HFF-Myc (cell line): ENCODE measurements around the gene ANKEF1.
A peak's percentile ranks its signal among the peaks of the same experiment; 100 is the strongest.
"Not testable (repeated sequence)": the region's sequence is repeated elsewhere in the genome, so short reads cannot be mapped to it uniquely, and the experiment has no call there.

ENCODE experiments used
- DNase-seq: peaks from one replicate; pipeline ENCODE4 v3.0.0-alpha.2; 2011; ENCODE audit warnings: low read depth; ENCODE audit errors: extremely low read depth
- H3K4me3 ChIP-seq: replicated peaks from 2 replicates; pipeline ENCODE4 v1.5.1; 2011; ENCODE audit warnings: low read depth, mild to moderate bottlenecking, control low read depth, low read length
- TF ChIP-seq, protein P1 (sequence below): IDR thresholded peaks from 2 replicates; pipeline ENCODE4 v1.5.1; 2012; ENCODE audit warnings: mild to moderate bottlenecking, low read depth, low read length, control low read depth; ENCODE audit errors: missing control alignments

Gene ANKEF1

DNA sequence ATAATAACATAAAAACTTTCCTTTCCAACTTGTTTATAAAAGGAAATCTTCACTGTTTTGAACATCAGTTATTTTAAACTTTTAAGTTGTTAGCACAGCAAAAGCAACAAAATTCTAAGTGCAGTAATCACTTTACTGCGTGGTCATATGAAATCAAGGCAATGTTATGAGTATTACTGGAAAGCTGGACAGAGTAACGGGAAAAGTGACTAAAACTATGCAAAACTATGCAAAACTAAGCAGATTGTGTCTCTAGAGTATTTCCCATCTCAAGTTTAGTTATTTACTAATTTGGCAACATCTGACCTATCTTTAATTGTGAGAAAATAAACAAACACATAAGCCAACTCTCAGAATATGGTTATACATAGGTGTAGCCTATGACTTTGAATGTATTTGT lies 10.9 kb upstream of the ANKEF1 start:
- H3K4me3 ChIP-seq, result no peak overlapping the region
- TF ChIP-seq, protein P1, sequence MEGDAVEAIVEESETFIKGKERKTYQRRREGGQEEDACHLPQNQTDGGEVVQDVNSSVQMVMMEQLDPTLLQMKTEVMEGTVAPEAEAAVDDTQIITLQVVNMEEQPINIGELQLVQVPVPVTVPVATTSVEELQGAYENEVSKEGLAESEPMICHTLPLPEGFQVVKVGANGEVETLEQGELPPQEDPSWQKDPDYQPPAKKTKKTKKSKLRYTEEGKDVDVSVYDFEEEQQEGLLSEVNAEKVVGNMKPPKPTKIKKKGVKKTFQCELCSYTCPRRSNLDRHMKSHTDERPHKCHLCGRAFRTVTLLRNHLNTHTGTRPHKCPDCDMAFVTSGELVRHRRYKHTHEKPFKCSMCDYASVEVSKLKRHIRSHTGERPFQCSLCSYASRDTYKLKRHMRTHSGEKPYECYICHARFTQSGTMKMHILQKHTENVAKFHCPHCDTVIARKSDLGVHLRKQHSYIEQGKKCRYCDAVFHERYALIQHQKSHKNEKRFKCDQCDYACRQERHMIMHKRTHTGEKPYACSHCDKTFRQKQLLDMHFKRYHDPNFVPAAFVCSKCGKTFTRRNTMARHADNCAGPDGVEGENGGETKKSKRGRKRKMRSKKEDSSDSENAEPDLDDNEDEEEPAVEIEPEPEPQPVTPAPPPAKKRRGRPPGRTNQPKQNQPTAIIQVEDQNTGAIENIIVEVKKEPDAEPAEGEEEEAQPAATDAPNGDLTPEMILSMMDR, result no peak
- no peak for DNase-seq

DNA sequence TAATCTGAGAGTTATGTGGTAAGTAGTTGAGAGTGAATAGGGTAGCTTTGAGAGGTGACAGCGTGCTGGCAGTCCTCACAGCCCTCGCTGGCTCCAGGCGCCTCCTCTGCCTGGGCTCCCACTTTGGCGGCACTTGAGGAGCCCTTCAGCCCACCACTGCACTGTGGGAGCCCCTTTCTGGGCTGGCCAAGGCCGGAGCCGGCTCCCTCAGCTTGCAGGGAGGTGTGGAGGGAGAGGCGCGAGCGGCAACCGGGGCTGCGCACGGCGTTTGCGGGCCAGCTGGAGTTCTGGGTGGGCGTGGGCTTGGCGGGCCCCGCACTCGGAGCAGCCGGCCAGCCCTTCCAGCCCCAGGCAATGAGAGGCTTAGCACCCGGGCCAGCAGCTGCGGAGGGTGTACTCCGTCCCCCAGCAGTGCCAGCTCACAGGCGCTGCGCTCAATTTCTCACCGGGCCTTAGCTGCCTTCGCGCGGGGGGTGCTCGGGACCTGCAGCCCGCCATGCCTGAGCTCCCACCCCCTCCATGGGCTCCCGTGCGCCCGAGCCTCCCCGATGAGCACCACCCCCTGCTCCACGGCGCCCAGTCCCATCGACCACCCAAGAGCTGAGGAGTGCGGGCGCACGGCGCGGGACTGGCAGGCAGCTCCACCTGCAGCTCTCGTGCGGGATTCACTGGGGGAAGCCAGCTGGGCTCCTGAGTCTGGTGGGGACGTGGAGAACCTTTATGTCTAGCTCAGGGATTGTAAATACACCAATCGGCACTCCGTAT lies 3.2 kb upstream of the ANKEF1 start:
- not testable (repeated sequence) for H3K4me3 ChIP-seq, DNase-seq

- DNase-seq, H3K4me3 ChIP-seq: not testable (repeated sequence)
Measured at GRCh38 chr20:10032269-10032668, 2.5 kb upstream of the ANKEF1 start.

GRCh38 chr20:10033905-10034650 lies 709 bp upstream of the ANKEF1 start:
- no peak overlapping the region for H3K4me3 ChIP-seq
- no peak for DNase-seq
- TF ChIP-seq, protein P1, result no peak

DNA sequence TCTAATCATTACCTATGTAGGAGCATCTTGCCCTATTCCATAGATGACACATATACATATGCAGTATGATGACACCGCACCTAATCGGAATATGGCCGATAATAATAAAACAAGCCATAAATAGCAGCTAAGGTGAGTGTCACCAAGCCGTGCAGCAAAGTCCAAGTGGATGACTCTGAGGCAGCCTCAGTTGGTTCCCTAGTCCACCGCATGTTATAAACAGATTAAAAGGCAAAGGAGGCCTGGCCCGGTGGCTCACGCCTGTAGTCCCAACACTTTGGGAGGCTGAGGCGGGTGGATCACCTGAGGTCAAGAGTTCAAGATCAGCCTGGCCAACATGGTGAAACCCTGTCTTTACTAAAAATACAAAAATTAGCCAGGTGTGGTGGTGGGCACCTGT lies 1.5 kb downstream of the ANKEF1 start:
- DNase-seq, H3K4me3 ChIP-seq: not testable (repeated sequence)

GRCh38 chr20:10040070-10040975 lies 5.5 kb downstream of the ANKEF1 start:
- no peak overlapping the region for H3K4me3 ChIP-seq
- TF ChIP-seq, protein P1, result no peak
- DNase-seq, result peak; percentile 42

DNA sequence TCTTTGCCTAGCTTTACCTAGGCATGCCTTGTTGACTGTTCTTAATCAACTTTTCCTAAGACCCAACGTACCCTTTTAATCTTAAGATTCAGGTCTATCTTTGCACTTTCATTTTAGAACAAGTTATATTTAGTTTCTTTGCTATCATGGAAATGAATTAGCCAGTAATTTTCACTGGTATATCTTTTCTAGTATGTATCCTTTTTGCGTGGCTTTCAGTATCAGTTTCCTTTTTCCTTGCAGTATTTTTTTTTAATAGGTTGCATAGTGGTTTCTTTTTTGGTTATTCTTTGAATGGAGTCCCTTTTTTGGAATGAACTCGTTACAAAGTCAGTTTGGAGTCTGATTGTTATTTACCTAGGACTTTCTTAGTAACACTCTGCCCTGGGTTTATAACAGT lies 7.3 kb downstream of the ANKEF1 start:
- TF ChIP-seq, protein P1, result no peak
- no peak overlapping the region for H3K4me3 ChIP-seq
- no peak for DNase-seq

- no peak overlapping the region for H3K4me3 ChIP-seq
- TF ChIP-seq, protein P1, result peak; percentile 42
- DNase-seq, result no peak
Measured at GRCh38 chr20:10047427-10047826, 12.6 kb downstream of the ANKEF1 start.
